Activated T-helper 1 cell treated with Interleukin-2 at 50 U/mL for 16 hours (primary cell): ENCODE measurements around the gene NIF3L1.
"Not testable (repeated sequence)": the region's sequence is repeated elsewhere in the genome, so short reads cannot be mapped to it uniquely, and the experiment has no call there.

Experiments
- DNase-seq: peaks from one replicate; pipeline ENCODE4 v3.0.0-alpha.2; 2020; ENCODE audit warnings: low read depth

The NIF3L1 gene

DNA sequence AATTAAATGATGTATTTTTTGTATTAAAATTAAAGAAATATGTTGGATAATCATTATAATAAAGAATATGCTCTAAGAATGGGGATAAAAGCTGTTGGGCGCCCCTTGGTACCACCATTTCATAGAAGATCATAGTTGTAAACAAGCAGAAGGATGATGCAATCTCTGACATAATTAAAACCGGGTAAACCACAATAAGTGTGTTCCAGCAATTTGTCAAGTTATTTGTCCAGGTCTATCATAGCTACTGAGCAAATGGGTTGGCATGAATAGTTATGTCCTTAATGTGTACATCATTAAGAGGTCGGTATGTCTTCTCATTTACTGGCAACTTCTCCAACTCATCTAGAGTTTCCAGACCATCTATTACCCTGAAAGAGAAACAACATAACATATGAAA lies 18.0 kb upstream of the NIF3L1 start:
- no peak for DNase-seq

DNA sequence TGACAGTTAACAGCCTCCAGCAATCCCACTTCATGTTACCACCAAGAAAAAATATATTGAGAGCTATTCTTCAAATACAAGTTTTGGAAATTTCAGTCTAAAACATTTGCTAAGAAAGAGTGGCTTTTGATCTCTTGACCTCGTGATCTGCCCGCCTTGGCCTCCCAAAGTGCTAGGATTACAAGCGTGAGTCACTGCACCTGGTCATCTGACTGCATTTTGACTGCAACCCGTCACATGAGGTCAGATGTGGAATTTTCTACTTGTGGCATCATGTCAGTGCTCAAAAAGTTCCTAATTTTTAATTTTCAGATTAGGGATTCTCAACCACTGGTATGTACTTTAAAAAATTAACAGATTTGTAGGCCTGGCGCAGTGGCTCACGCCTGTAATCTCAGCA lies 15.6 kb upstream of the NIF3L1 start:
- no peak for DNase-seq

- DNase-seq, result no peak
Measured at GRCh38 chr2:200877443-200877842, 11.7 kb upstream of the NIF3L1 start.

- DNase-seq, result no peak
Measured at GRCh38 chr2:200878289-200878880, 10.8 kb upstream of the NIF3L1 start.

DNA sequence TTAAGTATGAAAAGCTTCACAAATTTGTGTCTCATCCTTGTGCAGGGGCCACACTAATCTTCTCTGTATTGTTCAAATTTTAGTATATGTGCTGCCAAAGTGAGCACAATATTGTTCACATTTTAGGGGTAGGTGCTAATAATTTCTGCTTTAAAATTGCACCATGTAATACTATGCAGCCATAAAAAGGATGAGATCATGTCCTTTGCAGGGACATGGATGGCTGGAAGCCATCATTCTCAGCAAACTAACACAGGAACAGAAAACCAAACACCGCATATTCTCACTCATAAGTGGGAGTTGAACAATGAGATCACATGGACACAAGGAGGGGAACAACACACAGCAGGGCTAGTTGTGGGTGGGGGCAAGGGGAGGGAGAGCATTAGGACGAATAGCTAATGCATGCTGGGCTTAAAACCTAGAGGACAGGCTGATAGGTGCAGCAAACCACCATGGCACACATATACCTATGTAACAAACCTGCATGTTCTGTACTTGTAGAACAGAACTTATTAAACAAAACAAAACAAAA lies 7.4 kb upstream of the NIF3L1 start:
- DNase-seq, result not testable (repeated sequence)

- DNase-seq, result no peak
Measured at GRCh38 chr2:200899482-200899881, 10.3 kb downstream of the NIF3L1 start.

DNA sequence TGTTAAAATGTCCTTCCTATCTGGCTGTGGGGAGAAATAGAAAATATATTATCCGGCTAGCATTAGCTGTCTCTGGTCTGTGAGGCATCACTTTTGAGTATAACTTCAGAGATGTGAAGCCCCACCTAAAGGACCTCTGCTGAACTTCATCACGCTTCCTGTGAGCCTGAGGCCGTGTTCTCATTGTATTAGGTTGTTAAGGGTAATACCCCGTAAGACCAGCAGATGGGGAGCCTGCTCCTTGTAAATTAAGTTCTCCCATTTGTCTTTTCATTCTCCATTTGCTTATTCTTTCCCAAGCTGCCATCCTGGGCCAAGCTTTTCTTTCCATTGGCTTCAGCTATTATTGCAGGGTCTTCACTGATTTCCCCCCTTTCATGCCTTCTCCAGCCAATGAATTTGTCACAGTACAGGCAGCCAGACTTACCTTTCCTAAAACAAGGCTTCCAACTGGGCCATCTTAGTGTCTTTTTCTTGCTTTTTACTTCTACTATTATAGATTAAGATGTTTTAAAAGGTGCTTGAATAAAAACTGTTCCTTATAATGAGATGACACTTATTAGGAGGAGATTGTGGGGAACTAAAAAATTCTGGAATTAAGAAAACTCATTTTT lies 12.4 kb downstream of the NIF3L1 start:
- peak; percentile 42 for DNase-seq

DNA sequence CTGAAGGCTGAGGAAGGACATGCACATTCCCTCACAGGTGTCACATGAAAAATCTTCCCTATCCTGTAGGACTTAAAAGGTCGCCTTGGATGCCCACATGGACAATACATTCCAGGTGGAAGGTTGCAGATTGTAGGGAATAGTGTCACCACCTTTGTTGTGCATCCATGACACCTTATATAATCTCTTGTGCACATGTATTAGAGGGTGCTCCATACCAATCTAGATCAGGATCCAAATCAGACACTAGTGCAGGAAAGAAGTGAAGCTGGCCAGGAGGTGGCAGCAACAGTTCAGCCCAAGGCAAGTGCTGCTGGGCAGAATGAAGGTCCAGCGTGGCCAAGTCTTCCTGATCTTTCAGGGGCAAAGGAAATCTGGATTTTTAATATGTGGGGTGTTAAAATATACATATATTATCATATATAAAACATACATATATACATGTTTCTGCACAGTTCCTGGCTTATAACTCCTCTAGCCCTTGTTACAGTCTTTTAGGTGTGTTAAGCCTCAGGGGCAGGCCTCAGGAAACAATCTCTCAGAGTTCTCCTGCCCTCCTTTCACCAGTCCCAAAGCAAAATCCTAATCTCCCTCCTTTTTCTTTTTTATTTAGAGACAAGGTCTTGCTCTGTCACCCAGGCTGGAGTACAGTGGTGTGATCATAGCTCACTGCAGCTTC lies 16.6 kb downstream of the NIF3L1 start:
- no peak for DNase-seq

DNA sequence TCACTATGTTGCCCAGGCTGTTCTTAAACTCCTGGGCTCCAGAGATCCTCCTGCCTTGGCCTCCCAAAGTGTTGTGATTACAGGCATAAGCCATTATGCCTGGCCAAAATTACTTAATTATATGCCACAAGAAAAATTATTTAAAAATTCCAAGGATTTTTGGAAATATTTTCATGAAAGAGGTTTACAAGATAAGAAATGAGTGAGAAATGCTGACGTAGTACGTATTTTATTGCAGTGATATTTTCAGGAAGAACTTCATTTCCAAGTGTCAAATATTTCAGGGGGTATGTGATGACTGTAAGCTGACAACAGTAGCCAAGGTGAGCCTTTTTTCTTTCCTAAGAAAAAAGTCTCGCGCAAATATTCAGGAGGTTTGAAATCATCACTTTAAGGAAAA lies 20.8 kb downstream of the NIF3L1 start:
- DNase-seq, result no peak

DNA sequence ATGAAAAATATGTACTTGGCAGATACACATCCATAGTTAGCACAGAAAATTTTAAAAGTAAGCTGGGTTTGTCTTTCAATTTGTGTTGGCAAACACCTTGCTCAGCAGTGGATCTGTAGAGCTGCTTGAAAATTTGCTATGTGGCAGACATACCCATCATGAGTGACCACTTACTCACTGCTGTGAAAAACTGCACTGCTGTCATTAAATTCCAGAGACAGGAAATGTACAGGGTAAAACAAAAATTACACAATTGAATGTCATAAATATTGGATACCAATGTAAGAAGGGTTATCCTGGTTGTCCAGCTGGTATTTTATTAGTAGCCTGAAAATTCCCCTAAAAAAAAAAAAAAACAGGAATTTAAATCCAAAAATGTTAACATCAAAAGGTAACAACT lies 24.5 kb downstream of the NIF3L1 start:
- no peak for DNase-seq

GRCh38 chr2:200922439-200922838 lies 33.3 kb downstream of the NIF3L1 start:
- no peak for DNase-seq

DNA sequence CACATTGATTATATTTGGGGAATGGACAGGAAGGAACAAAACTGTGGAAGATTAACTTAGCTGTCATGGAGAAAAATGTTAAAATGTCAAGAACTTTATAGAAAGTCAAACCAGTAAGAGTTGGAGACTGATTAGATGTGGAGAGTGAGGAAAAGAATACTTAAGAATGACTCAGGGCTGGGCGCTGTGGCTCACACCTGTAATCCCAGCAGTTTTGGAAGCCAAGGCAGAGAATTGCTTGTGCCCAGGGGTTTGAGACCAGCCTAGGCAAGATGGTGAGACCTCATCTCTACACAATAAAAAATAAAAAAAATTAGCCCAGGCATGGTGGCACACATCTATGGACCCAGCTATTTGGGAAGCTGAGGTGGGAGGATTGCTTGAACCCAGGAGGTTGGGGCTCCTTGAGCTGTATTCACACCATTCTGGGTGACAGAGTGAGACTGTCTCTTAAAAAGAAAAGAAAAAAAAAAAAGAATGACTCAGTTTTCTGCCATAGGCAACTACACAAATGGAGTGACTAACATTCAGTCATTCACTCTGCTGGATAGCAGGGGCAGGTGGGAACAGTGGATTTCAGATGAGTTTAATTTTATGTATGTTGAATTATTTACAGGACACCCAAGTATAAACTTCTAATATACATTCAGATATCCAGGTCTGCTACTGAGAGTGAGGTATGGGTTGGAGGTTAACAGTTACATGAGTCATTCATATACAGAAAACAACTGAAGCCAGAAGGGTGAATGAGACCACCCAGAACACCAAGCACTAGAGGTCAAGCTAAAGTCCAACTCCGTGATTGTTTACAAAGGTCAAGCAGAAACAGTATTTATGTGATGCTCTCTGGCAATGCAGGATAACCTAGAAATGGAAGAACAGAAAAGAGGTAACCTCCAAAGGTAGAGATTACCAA lies 40.4 kb downstream of the NIF3L1 start:
- DNase-seq, result no peak

- DNase-seq, result no peak
Measured at GRCh38 chr2:200930947-200931626, 41.9 kb downstream of the NIF3L1 start.

- DNase-seq, result no peak
Measured at GRCh38 chr2:200939832-200940231, 50.7 kb downstream of the NIF3L1 start.

DNA sequence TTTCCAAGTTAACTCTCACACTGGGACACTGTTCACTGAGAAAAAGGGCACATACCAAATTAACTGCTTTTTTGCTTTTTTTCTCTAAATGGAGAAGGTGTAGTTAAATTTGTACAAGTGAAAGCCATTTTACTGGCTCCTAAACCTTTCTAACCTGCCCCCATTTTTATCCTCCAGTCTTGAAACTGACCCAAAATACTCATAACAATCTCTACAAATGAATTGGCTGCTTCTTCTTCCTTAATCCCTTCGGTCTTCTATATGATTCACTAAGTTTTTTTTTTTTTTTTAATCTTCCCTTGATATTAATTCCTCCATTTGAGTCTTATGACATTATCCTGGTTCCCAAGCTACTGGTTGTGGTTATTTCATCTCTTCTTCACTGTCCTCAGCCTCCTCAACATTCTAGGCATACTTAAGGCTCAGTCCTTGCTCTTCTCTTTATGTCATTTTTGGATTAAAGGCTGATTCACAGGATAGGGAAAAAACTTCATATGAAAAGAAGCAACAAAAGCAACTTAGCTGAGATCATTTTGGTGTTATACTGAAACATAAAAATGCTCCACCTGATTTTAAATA lies 54.4 kb downstream of the NIF3L1 start:
- DNase-seq, result no peak

GRCh38 chr2:200944467-200945394 lies 55.6 kb downstream of the NIF3L1 start:
- DNase-seq, result no peak

DNA sequence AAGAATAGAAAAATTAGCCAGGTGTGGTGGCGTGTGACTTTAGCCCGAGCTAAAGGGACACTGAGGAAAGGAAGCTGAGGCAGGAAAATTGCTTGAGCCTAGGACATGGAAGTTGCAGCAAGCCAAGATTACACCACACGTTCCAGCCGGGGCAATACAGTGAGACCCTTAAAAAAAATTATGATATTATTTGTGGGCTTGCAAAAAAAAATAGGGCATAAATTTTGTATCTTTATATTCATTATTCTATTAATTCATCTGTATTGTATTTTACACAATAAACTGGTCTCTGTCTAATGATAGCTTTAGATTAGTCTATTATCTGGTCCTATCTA lies 56.2 kb downstream of the NIF3L1 start:
- DNase-seq, result no peak

GRCh38 chr2:200950378-200950777 lies 61.2 kb downstream of the NIF3L1 start:
- DNase-seq, result no peak
